HL-60 (cell line): ENCODE results near the gene C10orf143.

ENCODE experiments used
- DNase-seq, 2 experiments: peaks; one replicate each; pipeline ENCODE4 v3.0.0-alpha.2; 2010 to 2020; ENCODE audit warnings: low read depth in 1 of 2, low spot score in 1 of 2
- H3K27ac ChIP-seq: fragments of 250-450 bp; sonication (Bioruptor Pico); replicated peaks from 2 replicates; pipeline ENCODE4 v1.5.1; 2020; ENCODE audit warnings: mild to moderate bottlenecking, moderate library complexity
- H3K27me3 ChIP-seq: fragments of 250-450 bp; sonication (Bioruptor Pico); 2 replicates; pipeline ENCODE4 v1.5.1; 2021; ENCODE audit warnings: mild to moderate bottlenecking, moderate library complexity; ENCODE audit not compliant: insufficient read depth, poor library complexity, severe bottlenecking
- H3K4me3 ChIP-seq: replicated peaks from 2 replicates; pipeline ENCODE4 v1.5.1; 2011; ENCODE audit warnings: mild to moderate bottlenecking, control low read depth, low read length; ENCODE audit not compliant: insufficient read depth
- CTCF ChIP-seq: IDR thresholded peaks from one replicate; pipeline ENCODE4 v1.5.1; 2011; ENCODE audit warnings: low read length, control low read depth, inconsistent platforms; ENCODE audit not compliant: insufficient read depth
- GABPA ChIP-seq: IDR thresholded peaks from 2 replicates; pipeline ENCODE4 v1.6.1; 2012; ENCODE audit warnings: low read depth
- POLR2AphosphoS5 ChIP-seq: IDR thresholded peaks from 2 replicates; pipeline ENCODE4 v1.6.1; 2012; ENCODE audit warnings: low read depth
- SPI1 ChIP-seq: IDR thresholded peaks from 2 replicates; pipeline ENCODE4 v1.6.1; 2012; ENCODE audit warnings: low read depth, mild to moderate bottlenecking, borderline replicate concordance
- TF ChIP-seq, protein P1 (sequence below): IDR thresholded peaks from 2 replicates; pipeline ENCODE4 v1.6.1; 2012; ENCODE audit warnings: low read depth; ENCODE audit not compliant: insufficient replicate concordance

C10orf143 gene

DNA sequence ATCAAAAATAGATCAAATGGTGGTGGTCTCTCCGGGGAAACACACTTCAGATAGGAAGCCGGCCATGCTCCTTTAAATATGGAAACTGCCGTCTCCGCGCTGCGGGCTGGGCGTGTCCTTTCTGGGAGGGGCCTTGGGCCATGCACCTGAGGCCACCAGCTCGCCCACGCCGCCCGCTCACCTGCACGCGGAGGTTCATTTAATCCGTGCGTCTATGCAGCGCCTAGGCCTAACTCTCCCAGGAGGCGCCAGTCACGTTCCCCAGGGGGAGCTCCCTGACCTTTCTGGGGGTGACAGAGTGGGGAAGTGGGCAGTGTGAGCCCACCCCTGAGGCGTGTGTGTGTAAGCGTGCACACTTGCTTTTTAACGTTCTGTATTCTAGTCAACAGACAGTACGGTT, 64.0 kb downstream of the C10orf143 start:
- Histone ChIP-seq H3K27me3 (no peaks in the 10 kb centered on the region), H3K4me3 (no peak overlapping the region), H3K27ac (no peak overlapping the region)
- TF ChIP-seq GABPA (no peak), SPI1 (no peak), CTCF (no peak), POLR2AphosphoS5 (no peak)
- TF ChIP-seq, protein P1, sequence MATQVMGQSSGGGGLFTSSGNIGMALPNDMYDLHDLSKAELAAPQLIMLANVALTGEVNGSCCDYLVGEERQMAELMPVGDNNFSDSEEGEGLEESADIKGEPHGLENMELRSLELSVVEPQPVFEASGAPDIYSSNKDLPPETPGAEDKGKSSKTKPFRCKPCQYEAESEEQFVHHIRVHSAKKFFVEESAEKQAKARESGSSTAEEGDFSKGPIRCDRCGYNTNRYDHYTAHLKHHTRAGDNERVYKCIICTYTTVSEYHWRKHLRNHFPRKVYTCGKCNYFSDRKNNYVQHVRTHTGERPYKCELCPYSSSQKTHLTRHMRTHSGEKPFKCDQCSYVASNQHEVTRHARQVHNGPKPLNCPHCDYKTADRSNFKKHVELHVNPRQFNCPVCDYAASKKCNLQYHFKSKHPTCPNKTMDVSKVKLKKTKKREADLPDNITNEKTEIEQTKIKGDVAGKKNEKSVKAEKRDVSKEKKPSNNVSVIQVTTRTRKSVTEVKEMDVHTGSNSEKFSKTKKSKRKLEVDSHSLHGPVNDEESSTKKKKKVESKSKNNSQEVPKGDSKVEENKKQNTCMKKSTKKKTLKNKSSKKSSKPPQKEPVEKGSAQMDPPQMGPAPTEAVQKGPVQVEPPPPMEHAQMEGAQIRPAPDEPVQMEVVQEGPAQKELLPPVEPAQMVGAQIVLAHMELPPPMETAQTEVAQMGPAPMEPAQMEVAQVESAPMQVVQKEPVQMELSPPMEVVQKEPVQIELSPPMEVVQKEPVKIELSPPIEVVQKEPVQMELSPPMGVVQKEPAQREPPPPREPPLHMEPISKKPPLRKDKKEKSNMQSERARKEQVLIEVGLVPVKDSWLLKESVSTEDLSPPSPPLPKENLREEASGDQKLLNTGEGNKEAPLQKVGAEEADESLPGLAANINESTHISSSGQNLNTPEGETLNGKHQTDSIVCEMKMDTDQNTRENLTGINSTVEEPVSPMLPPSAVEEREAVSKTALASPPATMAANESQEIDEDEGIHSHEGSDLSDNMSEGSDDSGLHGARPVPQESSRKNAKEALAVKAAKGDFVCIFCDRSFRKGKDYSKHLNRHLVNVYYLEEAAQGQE: no peak
- no peak for DNase-seq

GRCh38 chr10:130045801-130046321, 64.8 kb downstream of the C10orf143 start:
- Histone ChIP-seq H3K27me3 (no peaks in the 10 kb centered on the region), H3K4me3 (no peak overlapping the region), H3K27ac (no peak overlapping the region)
- TF ChIP-seq CTCF (no peak), GABPA (no peak), POLR2AphosphoS5 (no peak), SPI1 (no peak)
- TF ChIP-seq, protein P1: no peak
- DNase-seq: no peak

GRCh38 chr10:130045091-130045652, 65.5 kb downstream of the C10orf143 start:
- no peak for DNase-seq

More at GRCh38 chr10:130045091-130045652, 65.5 kb downstream of the C10orf143 start:
- no peak overlapping the region for H3K27ac ChIP-seq
- H3K4me3 ChIP-seq: no peak overlapping the region
- no peaks in the 10 kb centered on the region for H3K27me3 ChIP-seq
- TF ChIP-seq CTCF: no peak
- no peak for TF ChIP-seq POLR2AphosphoS5
- TF ChIP-seq SPI1: no peak
- TF ChIP-seq, protein P1: no peak
- TF ChIP-seq GABPA: no peak
